Trophoblast cell (in vitro differentiated cells and primary cell): Measurements from ENCODE around the gene BLOC1S4.
A peak's percentile ranks its signal among the peaks of the same experiment; 100 is the strongest.
"Not testable (repeated sequence)": the region's sequence is repeated elsewhere in the genome, so short reads cannot be mapped to it uniquely, and the experiment has no call there.

Source experiments
- DNase-seq, 2 donors: peaks; one replicate each; pipeline ENCODE4 v3.0.0-alpha.2; 2016
- H2AFZ ChIP-seq: 2 replicates; pipeline ENCODE4 v1.6.1; 2013; ENCODE audit warnings: low read length, moderate library complexity, mild to moderate bottlenecking; ENCODE audit not compliant: insufficient read depth, poor library complexity
- H2AK5ac ChIP-seq: 2 replicates; pipeline ENCODE4 v1.6.1; 2013; ENCODE audit warnings: mild to moderate bottlenecking, low read length
- H2BK120ac ChIP-seq: 2 replicates; pipeline ENCODE4 v1.6.1; 2013; ENCODE audit warnings: low read length, mild to moderate bottlenecking, moderate library complexity; ENCODE audit not compliant: insufficient read depth, poor library complexity
- H2BK12ac ChIP-seq: 2 replicates; pipeline ENCODE4 v1.6.1; 2013; ENCODE audit warnings: mild to moderate bottlenecking, low read length, moderate library complexity
- H2BK5ac ChIP-seq: 2 replicates; pipeline ENCODE4 v1.6.1; 2013; ENCODE audit warnings: low read length, low read depth, moderate library complexity, mild to moderate bottlenecking; ENCODE audit not compliant: poor library complexity
- H3K14ac ChIP-seq: 2 replicates; pipeline ENCODE4 v1.6.1; 2013; ENCODE audit warnings: mild to moderate bottlenecking, low read length
- H3K18ac ChIP-seq: 2 replicates; pipeline ENCODE4 v1.6.1; 2013; ENCODE audit warnings: mild to moderate bottlenecking, low read length
- H3K23ac ChIP-seq: 2 replicates; pipeline ENCODE4 v1.6.1; 2013; ENCODE audit warnings: low read length
- H3K27ac ChIP-seq: 2 replicates; pipeline ENCODE4 v1.5.1; 2013; ENCODE audit warnings: low read depth, mild to moderate bottlenecking, inconsistent platforms, low read length, moderate library complexity
- H3K27me3 ChIP-seq: 2 replicates; pipeline ENCODE4 v1.6.1; 2013; ENCODE audit warnings: inconsistent platforms, mild to moderate bottlenecking, low read length, moderate library complexity; ENCODE audit not compliant: insufficient read depth
- H3K36me3 ChIP-seq, 2 experiments: 1 replicate in 1 of 2; 2 replicates in 1 of 2; pipeline ENCODE4 v1.6.1; 2013; ENCODE audit warnings: low read length in 2 of 2, mild to moderate bottlenecking in 2 of 2, moderate library complexity in 1 of 2; ENCODE audit not compliant: insufficient read depth in 2 of 2, control insufficient read depth in 1 of 2
- H3K4ac ChIP-seq: 2 replicates; pipeline ENCODE4 v1.6.1; 2013; ENCODE audit warnings: low read depth, mild to moderate bottlenecking, low read length, moderate library complexity
- H3K4me1 ChIP-seq, 2 experiments: 1 replicate in 1 of 2; 2 replicates in 1 of 2; pipeline ENCODE4 v1.6.1; 2013; ENCODE audit warnings: low read length in 2 of 2, mild to moderate bottlenecking in 2 of 2, moderate library complexity in 1 of 2; ENCODE audit not compliant: insufficient read depth in 2 of 2, control insufficient read depth in 1 of 2
- H3K4me2 ChIP-seq: 2 replicates; pipeline ENCODE4 v1.6.1; 2013; ENCODE audit warnings: inconsistent platforms, mild to moderate bottlenecking, low read length, moderate library complexity
- H3K4me3 ChIP-seq: 2 replicates; pipeline ENCODE4 v1.5.1; 2013; ENCODE audit warnings: mild to moderate bottlenecking, low read depth, low read length, inconsistent platforms
- H3K79me1 ChIP-seq: one replicate; pipeline ENCODE4 v1.6.1; 2013; ENCODE audit warnings: low read length
- H3K79me2 ChIP-seq: 2 replicates; pipeline ENCODE4 v1.6.1; 2013; ENCODE audit warnings: low read length, mild to moderate bottlenecking; ENCODE audit not compliant: control insufficient read depth, insufficient read depth, poor library complexity
- H3K9ac ChIP-seq: 2 replicates; pipeline ENCODE4 v1.6.1; 2013; ENCODE audit warnings: mild to moderate bottlenecking, low read length
- H3K9me3 ChIP-seq: 2 replicates; pipeline ENCODE4 v1.6.1; 2013; ENCODE audit warnings: low read depth, mild to moderate bottlenecking, control low read depth, inconsistent platforms, low read length; ENCODE audit not compliant: insufficient read depth
- H4K12ac ChIP-seq: 2 replicates; pipeline ENCODE4 v1.6.1; 2013; ENCODE audit warnings: low read depth, mild to moderate bottlenecking, low read length, moderate library complexity
- H4K8ac ChIP-seq: 2 replicates; pipeline ENCODE4 v1.6.1; 2013; ENCODE audit warnings: low read depth, mild to moderate bottlenecking, low read length, moderate library complexity
- H4K91ac ChIP-seq: one replicate; pipeline ENCODE4 v1.6.1; 2013; ENCODE audit warnings: low read depth, mild to moderate bottlenecking, low read length, moderate library complexity
- WGBS: extraction: QIAGEN DNeasy Blood & Tissue Kit; methylation state at CpG from one replicate; pipeline ENCODE4 v1.1.7; 2013; ENCODE audit warnings: missing lambda C conversion rate; ENCODE audit not compliant: insufficient read length, insufficient coverage; ENCODE audit errors: extremely low coverage; 5-methylcytosine and 5-hydroxymethylcytosine counted together

Gene BLOC1S4

GRCh38 chr4:6672541-6673190 lies 43.3 kb upstream of the BLOC1S4 start:
- not testable (repeated sequence) for H3K9ac ChIP-seq, H3K4ac ChIP-seq, H3K27me3 ChIP-seq, H3K4me1 ChIP-seq, H2AK5ac ChIP-seq, H3K14ac ChIP-seq, DNase-seq, H3K79me1 ChIP-seq, H3K23ac ChIP-seq, H2BK120ac ChIP-seq, H3K79me2 ChIP-seq, H3K4me2 ChIP-seq, H4K91ac ChIP-seq, H4K8ac ChIP-seq, H3K18ac ChIP-seq, H4K12ac ChIP-seq, H3K36me3 ChIP-seq, H3K27ac ChIP-seq, H2BK12ac ChIP-seq, H2BK5ac ChIP-seq, H3K9me3 ChIP-seq, H2AFZ ChIP-seq, H3K4me3 ChIP-seq
- no CpG with 5 or more reads among the region's 34 CpGs for WGBS

- not testable (repeated sequence) for H3K9ac ChIP-seq, H2AFZ ChIP-seq, H3K4ac ChIP-seq, H3K4me1 ChIP-seq, H2BK120ac ChIP-seq, H2BK5ac ChIP-seq, H3K27me3 ChIP-seq, H3K36me3 ChIP-seq, H3K9me3 ChIP-seq, H2AK5ac ChIP-seq, H3K23ac ChIP-seq, H4K12ac ChIP-seq, H3K79me1 ChIP-seq, H3K79me2 ChIP-seq, H3K18ac ChIP-seq, H3K27ac ChIP-seq, H3K14ac ChIP-seq, H2BK12ac ChIP-seq, H3K4me3 ChIP-seq
- peak in 1 of 2 donors; percentile 24 for DNase-seq
- Histone ChIP-seq H4K91ac (peak overlapping the region; percentile 42), H4K8ac (peak overlapping the region; percentile 86), H3K4me2 (peak overlapping the region; percentile 98)
- no CpG with 5 or more reads among the region's 14 CpGs for WGBS
Measured at GRCh38 chr4:6673191-6673659, 42.7 kb upstream of the BLOC1S4 start.

- Histone ChIP-seq H3K4me3 (peak overlapping the region; percentile 85), H3K4me1 (peaks cover 0 to 9% of the 10 kb centered on the region in 2 experiments), H3K9ac (peak overlapping the region; percentile 83), H2BK120ac (no peak overlapping the region), H2BK12ac (no peak overlapping the region), H2BK5ac (peak overlapping the region; percentile 24), H2AK5ac (no peak overlapping the region), H3K23ac (no peak overlapping the region), H3K4ac (peak overlapping the region; percentile 80), H3K27me3 (no peaks in the 10 kb centered on the region), H3K79me2 (peaks cover 3% of the 10 kb centered on the region), H3K18ac (peak overlapping the region; percentile 81), H4K8ac (peak overlapping the region; percentile 86), H4K12ac (peak overlapping the region; percentile 75), H3K27ac (peak overlapping the region; percentile 41), H3K14ac (peak overlapping the region; percentile 75), H3K4me2 (peak overlapping the region; percentile 98), H3K36me3 (peaks cover 4 to 7% of the 10 kb centered on the region in 2 experiments), H4K91ac (peak overlapping the region; percentile 64), H2AFZ (peak overlapping the region; percentile 62), H3K79me1 (peaks cover 2% of the 10 kb centered on the region), H3K9me3 (no peaks in the 10 kb centered on the region)
- DNase-seq, result peak; percentile 89 to 93
- WGBS, result no CpG with 5 or more reads among the region's 89 CpGs
Measured at GRCh38 chr4:6673660-6674499, 42.1 kb upstream of the BLOC1S4 start.

- Histone ChIP-seq H3K4me1 (peaks cover 0 to 9% of the 10 kb centered on the region in 2 experiments), H3K36me3 (peaks cover 4 to 7% of the 10 kb centered on the region in 2 experiments), H3K27ac (no peak overlapping the region), H2BK12ac (no peak overlapping the region), H3K4me2 (peak overlapping the region; percentile 98), H3K4me3 (peak overlapping the region; percentile 85), H3K79me2 (peaks cover 3% of the 10 kb centered on the region), H3K18ac (peak overlapping the region; percentile 81), H2AFZ (peak overlapping the region; percentile 46), H3K23ac (no peak overlapping the region), H2AK5ac (no peak overlapping the region), H2BK120ac (no peak overlapping the region), H3K9ac (peak overlapping the region; percentile 83), H3K9me3 (no peaks in the 10 kb centered on the region), H4K91ac (peak overlapping the region; percentile 64), H3K14ac (peak overlapping the region; percentile 75), H3K79me1 (peaks cover 2% of the 10 kb centered on the region), H4K12ac (peak overlapping the region; percentile 75), H2BK5ac (peak overlapping the region; percentile 24), H4K8ac (peak overlapping the region; percentile 85), H3K27me3 (no peaks in the 10 kb centered on the region), H3K4ac (peak overlapping the region; percentile 80)
- WGBS, result no CpG with 5 or more reads among the region's 40 CpGs
- DNase-seq, result peak in 1 of 2 donors; percentile 68
Measured at GRCh38 chr4:6674500-6675149, 41.3 kb upstream of the BLOC1S4 start.
